Stimulated activated CD8-positive, alpha-beta memory T cell treated with anti-CD3 and anti-CD28 coated beads, Interleukin-2, amount 100 ng/mL, for 1 hour (primary cell): ENCODE data around the gene GMNN.
"Not testable (repeated sequence)": the region's sequence is repeated elsewhere in the genome, so short reads cannot be mapped to it uniquely, and the experiment has no call there.

Experiments
- DNase-seq, 2 donors: peaks; one replicate each; pipeline ENCODE4 v3.0.0-alpha.2; 2020; ENCODE audit warnings: low read depth in 2 of 2

The GMNN gene

GRCh38 chr6:24761851-24762250 is 12.9 kb upstream of the GMNN start:
- no peak for DNase-seq

- DNase-seq = no peak
Observed at GRCh38 chr6:24763578-24763977, 11.2 kb upstream of the GMNN start.

GRCh38 chr6:24764833-24765828 is 9.6 kb upstream of the GMNN start:
- not testable (repeated sequence) for DNase-seq

GRCh38 chr6:24765968-24766367 is 8.8 kb upstream of the GMNN start:
- not testable (repeated sequence) for DNase-seq

GRCh38 chr6:24766680-24767462 is 7.9 kb upstream of the GMNN start:
- no peak for DNase-seq

- no peak for DNase-seq
Observed at GRCh38 chr6:24768361-24768760, 6.4 kb upstream of the GMNN start.

- no peak for DNase-seq
Observed at GRCh38 chr6:24775520-24776058, 852 bp downstream of the GMNN start.

- no peak for DNase-seq
Observed at GRCh38 chr6:24777227-24777626, 2.5 kb downstream of the GMNN start.

- no peak for DNase-seq
Observed at GRCh38 chr6:24778121-24778520, 3.4 kb downstream of the GMNN start.

GRCh38 chr6:24778878-24779277 is 4.1 kb downstream of the GMNN start:
- DNase-seq = no peak

- DNase-seq = no peak
Observed at GRCh38 chr6:24779416-24780016, 4.8 kb downstream of the GMNN start.

GRCh38 chr6:24780206-24780605 is 5.5 kb downstream of the GMNN start:
- no peak for DNase-seq

GRCh38 chr6:24788031-24788665 is 13.4 kb downstream of the GMNN start:
- DNase-seq = no peak

- DNase-seq = no peak
Observed at GRCh38 chr6:24795106-24795505, 20.4 kb downstream of the GMNN start.

- no peak for DNase-seq
Observed at GRCh38 chr6:24796616-24797290, 22.0 kb downstream of the GMNN start.

GRCh38 chr6:24797596-24798216 is 23.0 kb downstream of the GMNN start:
- DNase-seq = no peak

- no peak for DNase-seq
Observed at GRCh38 chr6:24798740-24799540, 24.2 kb downstream of the GMNN start, which contains the start of gene ARMH2. ARMH2 (minus strand) TSS chr6:24798917; CDS start chr6:24798857, 60 bp downstream.

- DNase-seq = no peak
Observed at GRCh38 chr6:24799541-24799915, 24.8 kb downstream of the GMNN start.

GRCh38 chr6:24802271-24803059 is 27.7 kb downstream of the GMNN start:
- no peak for DNase-seq
